Activated CD8-positive, alpha-beta T cell treated with anti-CD3 and anti-CD28 coated beads for 36 hours (primary cell): ENCODE results near the gene IRX2. TPM values are rescaled to one million over a fixed set of nuclear protein-coding genes. Genes with fewer than 3 reads are reported as not detected.

Experiments used
- ATAC-seq: fragments of 200-7000 bp; cut with Tn5 transposase; one replicate; pipeline ENCODE4 v1.10.0; 2021; ENCODE audit warnings: mild to moderate bottlenecking, moderate library complexity
- CTCF ChIA-PET: fragments of 350-600 bp; sonication (Branson Sonifier 250); formaldehyde crosslinking; loops from one replicate; lab custom pipeline; 2021; ENCODE audit warnings: antibody characterized with exemption; lab: Charles Lee
- POLR2A ChIA-PET: fragments of 350-600 bp; sonication (Branson Sonifier 250); formaldehyde crosslinking; loops from one replicate; lab custom pipeline; 2021; ENCODE audit warnings: antibody characterized with exemption; lab: Charles Lee
- DNase-seq: peaks from one replicate; pipeline ENCODE4 v3.0.0-alpha.2; 2020
- H3K27ac Mint-ChIP-seq: one replicate; pipeline ENCODE4 v1.8.0; 2021; ENCODE audit warnings: mild to moderate bottlenecking, mixed read lengths
- H3K27me3 Mint-ChIP-seq: one replicate; pipeline ENCODE4 v1.8.0; 2021; ENCODE audit warnings: mixed read lengths
- H3K36me3 Mint-ChIP-seq: one replicate; pipeline ENCODE4 v1.8.0; 2021; ENCODE audit warnings: low read depth, mixed read lengths
- H3K4me1 Mint-ChIP-seq: one replicate; pipeline ENCODE4 v1.8.0; 2021; ENCODE audit warnings: low read depth, mixed read lengths
- H3K4me3 Mint-ChIP-seq: one replicate; pipeline ENCODE4 v1.8.0; 2021; ENCODE audit warnings: mild to moderate bottlenecking, moderate library complexity, mixed read lengths
- H3K9me3 Mint-ChIP-seq: one replicate; pipeline ENCODE4 v1.8.0; 2021; ENCODE audit warnings: mixed read lengths
- intact Hi-C: fragments of 100-400 bp; cut with micrococcal nuclease; formaldehyde crosslinking; loops from one replicate; pipeline ENCODE4 v1.10.0; 2022
- total RNA-seq, 2 experiments: library from RNA; stranded (reverse); gene quantifications; one replicate each; pipeline ENCODE4 v1.2.3, GENCODE V29; 2021
- TF ChIP-seq, protein P1 (sequence below): fragments of 200-600 bp; IDR thresholded peaks from one replicate; pipeline ENCODE4 v1.8.0; 2022; ENCODE audit warnings: antibody characterized with exemption, mild to moderate bottlenecking

Gene IRX2
- total RNA-seq, 2 experiments from 2014 or later: not detected

DNA sequence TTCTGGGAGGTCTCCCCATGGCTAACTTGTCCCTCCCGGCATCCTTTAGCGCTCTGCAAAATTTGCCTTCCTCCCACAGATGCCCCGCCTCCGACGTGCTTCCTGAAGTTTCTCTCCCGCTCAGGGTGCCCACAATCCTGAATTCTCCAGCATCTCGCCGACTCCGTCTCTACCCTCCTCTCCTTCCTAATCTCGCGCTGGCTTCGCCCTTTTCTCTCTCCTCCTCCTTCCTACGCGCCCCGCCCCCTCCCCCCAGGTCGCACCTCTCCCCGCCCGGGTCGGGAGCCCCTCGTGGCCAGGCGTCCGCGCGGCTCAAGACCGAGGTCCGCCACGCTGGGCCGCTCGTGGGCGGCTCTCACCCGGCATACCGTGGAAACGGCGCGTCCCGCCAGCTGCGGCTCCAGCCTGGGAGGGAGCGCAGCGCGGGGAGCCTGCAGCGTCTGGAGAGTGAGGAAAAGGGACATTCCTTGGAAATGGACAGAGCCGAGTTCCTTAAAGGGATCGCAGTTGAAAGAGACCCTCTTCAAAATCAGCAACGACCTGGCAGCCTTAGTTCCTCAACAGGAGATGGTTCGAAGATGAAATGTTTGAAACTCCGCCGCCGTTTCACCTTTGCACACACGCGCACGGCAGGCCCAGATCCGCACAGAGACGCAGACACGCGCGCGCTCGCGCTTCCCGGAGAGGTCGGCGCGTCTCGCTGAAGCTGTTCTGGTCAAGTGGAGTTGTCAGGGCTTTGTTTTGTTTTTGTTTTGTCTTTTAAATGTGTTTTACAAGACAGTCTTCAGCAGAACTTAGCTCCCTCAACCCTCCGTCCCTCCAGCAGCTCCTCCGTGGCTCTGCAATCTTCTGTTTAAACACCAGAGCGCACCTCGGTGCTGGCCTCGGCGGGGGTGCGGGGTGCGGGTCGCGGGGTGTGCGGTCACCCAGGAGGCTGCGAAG is 5.0 kb upstream of the IRX2 start:
- ChIA-PET CTCF (no interaction called here), POLR2A (no interaction called here)
- Mint-ChIP-seq H3K4me3 (no peak overlapping the region), H3K27me3 (peaks cover 56% of the 10 kb centered on the region), H3K27ac (no peak overlapping the region), H3K9me3 (no peaks in the 10 kb centered on the region), H3K4me1 (peaks cover 16% of the 10 kb centered on the region), H3K36me3 (peaks cover 3% of the 10 kb centered on the region)
- DNase-seq (no peak), ATAC-seq (no peak)
- intact Hi-C loops: no loop called here
- TF ChIP-seq, protein P1, sequence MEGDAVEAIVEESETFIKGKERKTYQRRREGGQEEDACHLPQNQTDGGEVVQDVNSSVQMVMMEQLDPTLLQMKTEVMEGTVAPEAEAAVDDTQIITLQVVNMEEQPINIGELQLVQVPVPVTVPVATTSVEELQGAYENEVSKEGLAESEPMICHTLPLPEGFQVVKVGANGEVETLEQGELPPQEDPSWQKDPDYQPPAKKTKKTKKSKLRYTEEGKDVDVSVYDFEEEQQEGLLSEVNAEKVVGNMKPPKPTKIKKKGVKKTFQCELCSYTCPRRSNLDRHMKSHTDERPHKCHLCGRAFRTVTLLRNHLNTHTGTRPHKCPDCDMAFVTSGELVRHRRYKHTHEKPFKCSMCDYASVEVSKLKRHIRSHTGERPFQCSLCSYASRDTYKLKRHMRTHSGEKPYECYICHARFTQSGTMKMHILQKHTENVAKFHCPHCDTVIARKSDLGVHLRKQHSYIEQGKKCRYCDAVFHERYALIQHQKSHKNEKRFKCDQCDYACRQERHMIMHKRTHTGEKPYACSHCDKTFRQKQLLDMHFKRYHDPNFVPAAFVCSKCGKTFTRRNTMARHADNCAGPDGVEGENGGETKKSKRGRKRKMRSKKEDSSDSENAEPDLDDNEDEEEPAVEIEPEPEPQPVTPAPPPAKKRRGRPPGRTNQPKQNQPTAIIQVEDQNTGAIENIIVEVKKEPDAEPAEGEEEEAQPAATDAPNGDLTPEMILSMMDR: no peak

DNA sequence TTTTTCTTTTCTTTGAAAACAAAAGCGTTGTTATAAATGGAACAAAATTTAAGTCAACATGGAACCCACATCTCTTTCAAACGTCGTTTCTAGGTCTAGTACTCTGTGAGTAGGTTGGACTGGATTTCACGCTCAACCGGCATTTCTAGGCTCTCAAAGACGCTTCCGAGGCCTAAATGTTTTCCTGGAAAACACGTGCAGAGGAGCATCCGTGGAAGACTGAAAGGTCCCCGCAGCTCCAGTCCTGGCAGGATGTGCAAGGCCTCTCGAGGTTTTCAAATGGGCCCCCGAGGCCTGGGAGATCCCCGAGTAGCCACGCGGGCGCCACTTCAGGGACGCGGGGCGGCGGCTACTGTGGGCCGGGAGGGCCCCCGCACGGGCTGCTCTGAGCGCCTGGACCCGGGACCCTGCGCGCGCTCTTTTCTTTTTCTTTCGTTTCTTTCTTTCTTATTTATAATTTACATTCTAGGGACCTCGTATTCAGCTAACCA is 4.2 kb upstream of the IRX2 start:
- ChIA-PET CTCF (no interaction called here), POLR2A (no interaction called here)
- H3K4me1 Mint-ChIP-seq: peaks cover 16% of the 10 kb centered on the region
- H3K4me3 Mint-ChIP-seq: no peak overlapping the region
- TF ChIP-seq, protein P1: no peak
- H3K27me3 Mint-ChIP-seq: peaks cover 56% of the 10 kb centered on the region
- DNase-seq (no peak), ATAC-seq (no peak)
- H3K9me3 Mint-ChIP-seq: no peaks in the 10 kb centered on the region
- no peak overlapping the region for H3K27ac Mint-ChIP-seq
- intact Hi-C loops: no loop called here
- peaks cover 3% of the 10 kb centered on the region for H3K36me3 Mint-ChIP-seq

DNA sequence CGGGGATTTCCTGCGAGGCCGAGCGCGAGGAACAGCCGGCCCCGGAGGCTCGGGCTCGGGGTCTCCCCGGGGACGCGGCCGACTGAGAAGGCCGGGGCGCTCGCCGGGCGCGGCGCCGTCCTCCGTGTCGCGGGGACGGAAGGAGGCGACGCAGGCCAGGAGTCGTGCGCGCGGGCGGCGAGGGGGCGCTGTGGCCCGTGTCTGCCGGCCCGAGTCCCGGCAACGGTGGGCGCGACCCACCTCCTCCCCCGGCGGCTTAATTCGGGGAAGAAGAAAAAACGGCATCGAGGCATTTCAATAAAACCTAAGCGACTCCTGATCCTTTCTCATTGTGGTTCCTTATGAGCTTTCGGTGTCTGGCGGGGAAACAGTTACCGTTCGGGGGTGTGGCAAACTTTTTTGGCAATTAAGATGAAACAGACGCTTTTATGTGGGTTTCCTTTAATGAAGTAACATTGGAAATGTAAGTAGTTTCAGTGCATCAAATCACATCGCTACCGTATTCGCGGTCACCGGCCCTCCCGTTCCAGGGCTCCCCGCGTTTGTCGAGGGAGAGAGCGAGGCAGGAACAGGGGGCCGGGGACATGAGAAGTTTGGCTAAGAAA is 3.7 kb upstream of the IRX2 start:
- ATAC-seq: no peak
- Mint-ChIP-seq H3K27me3 (peaks cover 58% of the 10 kb centered on the region), H3K36me3 (peaks cover 3% of the 10 kb centered on the region), H3K4me1 (peaks cover 16% of the 10 kb centered on the region), H3K9me3 (no peaks in the 10 kb centered on the region), H3K27ac (no peak overlapping the region), H3K4me3 (no peak overlapping the region)
- DNase-seq: no peak
- TF ChIP-seq, protein P1: no peak
- ChIA-PET POLR2A (no interaction called here), CTCF (no interaction called here)
- intact Hi-C loops: no loop called here

DNA sequence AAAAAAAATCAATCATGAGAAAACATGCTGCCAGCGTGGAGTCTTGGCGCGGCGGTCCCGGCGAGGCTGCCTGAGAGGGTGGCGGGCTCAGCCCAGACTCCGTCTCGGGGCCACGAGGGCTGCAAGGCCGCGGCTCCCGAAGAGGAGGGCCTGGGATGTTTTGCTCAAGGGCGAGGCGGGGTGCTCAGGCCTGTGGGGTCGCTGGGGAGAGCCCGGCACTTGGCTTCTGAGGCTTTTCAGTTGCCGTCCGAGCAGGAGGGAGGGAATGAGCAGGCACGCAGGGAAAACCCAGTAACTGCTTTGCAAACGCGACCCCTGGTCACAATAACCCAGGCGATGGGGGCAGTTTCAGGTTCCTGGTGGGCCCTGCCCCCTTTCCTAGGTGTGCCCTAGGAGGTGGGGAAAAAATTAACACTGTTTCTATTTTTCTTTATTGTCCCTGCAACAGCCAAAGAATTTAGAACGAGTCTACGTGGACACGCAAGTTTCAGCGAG is 3.2 kb upstream of the IRX2 start:
- Mint-ChIP-seq H3K4me3 (no peak overlapping the region), H3K9me3 (peaks cover 3% of the 10 kb centered on the region), H3K4me1 (peaks cover 19% of the 10 kb centered on the region), H3K27ac (no peak overlapping the region), H3K36me3 (peaks cover 6% of the 10 kb centered on the region), H3K27me3 (peaks cover 60% of the 10 kb centered on the region)
- intact Hi-C loops: no loop called here
- CTCF ChIA-PET: no interaction called here
- TF ChIP-seq, protein P1: no peak
- POLR2A ChIA-PET: no interaction called here
- ATAC-seq (no peak), DNase-seq (no peak)
